ENCODE results near the gene CYP4Z1.
"Not testable (repeated sequence)": the region's sequence is repeated elsewhere in the genome, so short reads cannot be mapped to it uniquely, and the experiment has no call there.

Gene CYP4Z1

DNA sequence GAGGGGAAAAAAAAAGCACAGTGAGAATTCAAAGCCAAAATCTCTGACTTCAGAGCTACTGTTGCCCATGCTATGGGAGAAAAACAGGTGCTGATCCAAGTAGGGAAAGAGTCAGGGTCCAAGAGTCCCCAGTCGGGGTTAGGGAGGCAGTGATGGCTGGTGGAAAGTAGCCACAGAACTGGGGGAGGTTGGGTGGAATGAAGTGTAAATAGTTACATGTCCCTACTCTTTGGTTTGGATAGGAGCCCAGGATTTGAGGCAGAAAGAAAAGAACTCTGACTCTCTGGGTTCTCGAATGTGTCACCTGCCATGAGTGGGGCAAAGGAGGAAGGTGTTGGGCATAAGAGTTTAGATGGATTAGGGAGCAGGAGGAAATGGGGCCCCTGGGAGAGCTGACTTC lies 61.8 kb downstream of the CYP4Z1 start:
- DNase-seq: not testable (repeated sequence)

DNA sequence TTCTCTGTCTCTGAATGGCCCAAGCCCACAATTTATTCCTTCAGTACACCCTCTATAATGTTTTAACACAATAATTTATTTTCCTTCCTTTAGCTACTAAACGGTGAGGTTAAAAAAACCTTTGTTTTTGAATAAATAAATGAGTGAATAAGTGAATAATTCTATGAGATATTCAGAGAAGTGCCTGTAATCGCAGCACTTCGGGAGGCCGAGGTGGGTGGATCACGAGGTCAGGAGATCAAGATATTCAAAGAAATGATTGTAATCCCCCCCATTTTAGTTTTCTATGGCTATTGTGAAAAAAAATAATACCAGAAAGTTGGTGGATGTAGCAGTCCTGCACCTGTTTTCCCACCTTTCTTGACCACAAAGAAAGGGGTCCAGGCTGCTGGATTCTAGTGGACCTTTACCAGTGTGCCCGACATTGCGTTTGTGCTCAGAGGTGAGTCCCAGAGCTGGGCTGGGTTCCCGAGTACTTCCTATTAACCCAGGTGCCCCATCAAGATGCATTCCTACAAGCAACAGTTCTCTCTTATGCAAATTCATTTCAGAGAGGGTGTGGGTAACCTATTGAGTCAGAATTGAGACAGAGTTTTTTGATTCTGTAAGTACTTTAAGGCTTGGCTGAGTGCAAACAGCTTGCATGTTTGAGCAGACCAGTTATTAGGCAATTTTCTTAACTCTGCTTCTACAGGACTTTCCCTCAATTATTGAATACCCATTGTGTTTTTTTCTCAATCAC lies 62.6 kb downstream of the CYP4Z1 start:
- DNase-seq: not testable (repeated sequence)

DNA sequence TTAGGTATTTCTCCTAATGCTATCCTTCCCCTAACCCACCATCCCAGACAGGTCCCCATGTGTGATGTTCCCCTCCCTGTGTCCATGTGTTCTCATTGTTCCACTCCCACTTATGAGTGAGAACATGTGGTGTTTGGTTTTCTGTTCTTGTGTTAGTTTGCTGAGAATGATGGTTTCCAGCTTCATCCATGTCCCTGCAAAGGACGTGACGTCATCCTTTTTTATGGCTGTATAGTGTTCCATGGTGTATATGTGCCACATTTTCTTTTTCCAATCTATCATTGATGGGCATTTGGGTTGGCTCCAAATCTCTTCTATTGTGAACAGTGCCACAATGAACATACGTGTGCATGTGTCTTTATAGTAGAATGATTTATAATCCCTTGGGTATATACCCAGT lies 65.6 kb downstream of the CYP4Z1 start:
- not testable (repeated sequence) for DNase-seq

DNA sequence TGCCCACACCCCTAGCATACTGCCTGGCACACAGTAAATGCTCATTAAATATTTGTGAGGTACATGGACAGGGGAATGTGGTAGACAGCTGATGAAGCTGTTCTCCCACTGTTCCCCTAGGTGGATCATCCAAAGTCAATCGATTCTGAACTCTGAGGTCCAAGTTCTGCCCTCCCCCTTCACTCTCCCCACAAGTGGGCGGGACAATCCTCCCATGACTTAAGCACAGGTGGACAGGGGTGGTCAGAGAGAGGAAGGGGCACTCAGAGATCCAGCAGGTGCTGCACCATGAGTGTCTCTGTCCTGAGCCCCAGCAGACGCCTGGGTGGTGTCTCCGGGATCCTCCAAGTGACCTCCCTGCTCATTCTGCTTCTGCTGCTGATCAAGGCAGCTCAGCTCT lies 70.2 kb downstream of the CYP4Z1 start, which contains the start of gene CYP4A22:
CYP4A22 (plus strand) TSS at position 244 of the 400 bp plus-strand sequence; CDS start at position 289, 45 bp downstream.
- no peak for DNase-seq

DNA sequence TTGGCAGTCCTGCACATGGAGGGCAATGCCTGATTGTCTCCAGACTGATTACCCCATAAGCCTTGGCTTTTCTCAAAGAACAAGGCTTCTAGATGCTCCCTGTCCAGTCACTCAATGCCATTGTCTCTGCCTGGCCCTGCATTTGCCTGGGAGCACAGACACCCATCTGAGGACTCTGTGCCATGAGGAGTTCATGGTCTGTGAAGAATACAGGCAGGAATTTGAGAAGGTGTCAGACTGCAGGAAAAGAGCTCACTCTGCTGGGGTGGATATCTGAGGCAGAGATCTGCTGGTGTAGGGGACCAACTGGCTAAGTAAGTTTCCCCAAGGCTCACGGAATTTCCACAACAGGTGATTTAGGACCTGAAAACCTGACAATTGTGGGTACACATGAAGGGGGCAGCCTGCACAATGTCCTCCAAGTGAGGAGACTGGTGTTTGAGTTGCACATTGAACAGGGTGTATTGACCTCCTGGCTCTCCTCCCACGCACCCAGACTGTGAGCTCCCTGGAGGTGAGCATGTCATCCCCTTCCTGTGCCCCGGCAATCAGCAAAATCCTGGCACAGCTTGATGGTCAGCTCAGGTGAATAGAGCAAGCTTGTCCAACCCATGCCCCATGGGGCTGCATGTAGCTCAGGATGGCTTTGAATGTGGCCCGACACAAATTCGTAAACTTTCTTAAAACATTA lies 71.0 kb downstream of the CYP4Z1 start:
- DNase-seq: no peak

DNA sequence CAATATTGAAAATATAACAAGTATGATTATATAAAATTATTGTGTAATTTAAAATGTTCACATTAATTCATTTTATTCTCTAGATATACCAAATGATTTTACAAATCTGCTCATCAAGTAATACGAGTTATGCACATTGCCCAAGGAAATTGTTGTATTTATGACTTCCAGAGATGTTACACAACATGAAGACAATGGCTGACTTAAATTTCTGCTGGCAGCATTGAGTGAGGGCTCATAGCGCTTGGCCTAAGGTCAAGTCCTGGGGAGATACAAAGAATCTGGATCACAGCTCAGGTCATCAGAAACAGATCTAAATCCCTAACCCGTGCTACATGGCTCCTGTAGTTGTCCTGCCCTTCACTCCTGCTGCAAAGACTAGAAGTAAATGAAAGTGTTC lies 73.3 kb downstream of the CYP4Z1 start:
- DNase-seq: not testable (repeated sequence)

DNA sequence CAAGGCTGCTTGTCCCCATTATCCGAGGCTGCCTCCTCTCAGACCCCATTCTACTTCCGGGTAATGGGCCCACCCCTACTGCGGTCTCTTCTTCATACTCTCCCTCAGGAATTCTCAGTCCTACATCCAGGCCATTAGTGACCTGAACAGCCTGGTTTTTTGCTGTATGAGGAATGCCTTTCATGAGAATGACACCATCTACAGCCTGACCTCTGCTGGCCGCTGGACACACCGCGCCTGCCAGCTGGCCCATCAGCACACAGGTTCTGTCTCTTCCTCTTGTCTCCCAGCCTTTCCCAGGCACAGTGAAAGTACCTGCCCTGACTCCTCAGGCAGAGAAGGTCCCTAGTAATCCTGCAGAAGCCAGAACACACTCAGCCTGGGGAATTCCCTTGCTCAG lies 76.6 kb downstream of the CYP4Z1 start:
- not testable (repeated sequence) for DNase-seq

DNA sequence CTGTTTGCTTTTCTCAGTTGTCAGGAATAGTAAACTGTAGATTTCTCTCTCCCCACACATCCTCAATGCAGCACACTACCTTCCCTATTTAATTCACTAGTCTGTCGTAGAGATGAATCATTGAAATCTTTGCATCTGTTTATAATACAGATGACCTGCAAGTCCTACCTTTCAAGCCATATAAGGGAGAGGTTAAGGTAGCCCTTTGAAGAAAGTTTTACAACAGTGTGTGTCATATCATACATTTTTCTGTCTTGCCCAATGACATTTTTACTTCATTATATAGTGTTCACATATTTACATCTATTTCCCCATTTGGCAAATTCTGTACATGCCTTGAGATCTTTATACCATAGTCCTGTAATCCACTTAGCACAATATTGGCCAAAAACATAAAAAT lies 79.5 kb downstream of the CYP4Z1 start:
- not testable (repeated sequence) for DNase-seq

DNA sequence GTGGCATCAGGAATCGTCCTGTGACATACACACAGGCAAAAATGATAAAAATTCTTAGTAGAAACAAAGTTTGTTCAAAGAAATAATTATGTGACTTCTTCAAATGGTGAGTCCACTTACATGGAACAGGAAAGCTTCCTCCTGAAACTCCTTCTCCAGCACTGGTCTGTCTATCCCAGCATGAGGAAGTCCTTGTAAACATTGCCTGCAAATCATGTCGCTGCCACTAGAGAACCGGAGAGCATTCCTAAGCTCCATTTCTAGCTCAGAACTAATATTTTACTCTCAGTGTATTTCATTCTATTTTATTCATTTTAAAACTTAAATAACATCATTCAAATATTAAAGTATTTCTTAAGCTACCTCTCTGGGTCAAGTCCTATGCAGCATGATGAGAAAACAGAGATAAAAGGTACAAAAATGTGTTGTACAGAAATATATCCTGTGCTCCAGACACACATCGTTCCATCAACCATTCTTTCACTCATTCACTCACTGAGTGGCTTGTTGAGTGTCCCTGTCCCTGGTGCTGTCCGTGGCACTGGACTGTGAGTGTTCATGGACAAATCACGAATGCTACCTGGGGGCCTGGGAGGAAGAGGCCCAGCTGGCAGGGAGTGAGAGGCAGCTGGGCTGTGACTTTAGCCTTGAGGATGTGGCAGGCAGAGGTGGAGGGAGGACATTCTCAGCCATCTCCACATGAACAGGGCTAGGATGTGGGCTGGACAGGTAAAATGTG lies 80.2 kb downstream of the CYP4Z1 start:
- DNase-seq: no peak

DNA sequence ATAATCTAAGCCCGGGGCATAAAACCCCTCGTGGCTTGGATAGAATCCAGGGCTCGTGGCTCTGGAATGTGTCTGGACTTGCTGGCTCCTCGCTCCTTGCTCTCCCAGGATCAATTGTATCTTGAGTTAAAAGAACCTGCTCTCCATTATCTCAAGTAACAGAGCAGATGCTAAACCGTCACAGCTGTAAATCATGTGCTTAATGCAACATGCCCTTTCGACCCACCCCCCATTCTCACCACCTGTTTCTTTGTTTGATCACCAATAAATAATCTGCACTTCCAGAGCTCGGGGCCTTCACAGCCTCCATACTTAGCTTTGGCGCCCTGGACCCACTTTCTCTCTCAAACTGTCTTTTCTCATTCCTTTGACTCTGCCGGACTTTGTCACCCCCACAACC lies 82.1 kb downstream of the CYP4Z1 start:
- DNase-seq: not testable (repeated sequence)

DNA sequence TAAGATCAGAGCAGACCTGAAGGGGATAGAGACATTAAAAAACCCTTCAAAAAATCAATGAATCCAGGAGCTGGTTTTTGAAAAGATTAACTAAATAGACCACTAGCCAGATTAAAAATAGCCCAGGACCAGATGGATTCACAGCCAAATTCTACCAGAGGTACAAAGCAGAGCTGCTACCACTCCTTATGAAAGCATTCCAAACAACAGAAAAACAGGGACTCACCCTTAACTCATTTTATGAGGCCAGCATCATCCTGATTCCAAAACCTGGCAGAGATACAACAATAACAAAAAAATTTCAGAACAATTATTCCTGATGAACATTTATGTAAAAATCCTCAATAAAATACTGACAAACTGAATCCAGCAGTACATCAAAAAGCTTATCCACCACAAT lies 89.4 kb downstream of the CYP4Z1 start:
- DNase-seq: not testable (repeated sequence)

DNA sequence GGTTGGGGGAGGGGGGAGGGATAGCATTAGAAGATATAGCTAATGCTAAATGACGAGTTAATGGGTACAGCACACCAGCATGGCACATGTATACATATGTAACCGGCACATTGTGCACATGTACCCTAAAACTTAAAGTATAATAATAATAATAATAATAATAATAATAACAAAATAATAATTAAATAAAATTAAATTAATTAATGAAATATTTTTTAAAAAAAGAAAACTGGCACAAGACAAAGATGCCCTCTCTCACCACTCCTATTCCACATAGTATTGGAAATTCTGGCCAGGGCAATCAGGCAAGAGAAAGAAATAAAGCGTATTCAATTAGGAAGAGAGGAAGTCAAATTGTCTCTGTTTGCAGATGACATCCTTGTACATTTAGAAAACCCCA lies 90.9 kb downstream of the CYP4Z1 start:
- not testable (repeated sequence) for DNase-seq

DNA sequence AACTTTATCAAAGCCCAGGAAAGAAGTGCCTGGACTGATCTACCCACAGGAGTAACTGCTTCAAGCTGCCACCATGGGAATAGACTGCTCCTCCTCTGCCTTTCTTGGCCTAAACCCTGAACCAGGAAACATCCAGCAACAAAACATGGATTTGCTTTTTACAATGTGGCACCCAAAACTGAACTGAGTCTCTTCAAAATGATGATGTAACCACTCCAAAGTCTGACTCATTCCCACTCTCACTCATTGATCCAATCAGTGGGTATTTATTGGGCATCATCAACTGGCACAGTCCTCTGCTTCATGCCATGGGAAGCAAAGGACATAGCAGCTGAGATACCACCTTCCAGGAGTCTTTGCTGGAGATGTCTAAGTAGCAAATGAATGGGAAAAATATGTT lies 93.7 kb downstream of the CYP4Z1 start:
- DNase-seq: no peak

DNA sequence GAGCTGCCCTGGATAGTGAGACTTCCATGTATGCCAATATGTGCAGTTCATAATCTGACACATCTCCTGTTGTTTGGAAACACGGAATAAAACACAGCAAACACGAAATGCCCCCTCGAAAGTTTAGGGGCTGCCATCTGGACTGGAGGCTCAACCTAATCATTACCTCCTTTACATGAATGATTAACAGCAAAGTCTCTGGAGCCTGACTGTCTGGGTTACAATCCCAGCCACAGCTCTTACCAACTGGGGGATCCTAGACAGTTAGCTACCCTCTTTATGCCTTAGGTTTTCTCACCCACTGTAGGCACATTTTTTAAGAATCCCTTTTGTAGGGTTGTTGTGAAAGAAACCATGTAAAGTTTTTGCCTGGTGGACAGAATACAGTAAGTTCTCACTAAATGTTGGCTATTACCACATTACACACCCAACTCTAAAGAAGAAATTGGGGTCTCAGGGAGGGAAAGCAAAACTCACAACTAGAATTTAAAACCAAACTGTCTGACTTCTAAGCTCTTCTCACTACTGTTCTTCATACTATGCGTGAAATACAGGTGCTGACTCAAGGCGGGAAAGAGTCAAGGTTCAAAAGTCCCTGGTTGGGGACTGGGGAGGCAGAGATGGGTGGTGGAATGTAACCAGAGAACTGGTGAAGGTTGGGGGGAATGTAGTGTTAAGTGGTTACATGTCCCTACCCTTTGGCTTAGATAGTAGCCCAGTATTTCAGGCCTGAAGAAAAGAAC lies 94.4 kb downstream of the CYP4Z1 start:
- no peak for DNase-seq

DNA sequence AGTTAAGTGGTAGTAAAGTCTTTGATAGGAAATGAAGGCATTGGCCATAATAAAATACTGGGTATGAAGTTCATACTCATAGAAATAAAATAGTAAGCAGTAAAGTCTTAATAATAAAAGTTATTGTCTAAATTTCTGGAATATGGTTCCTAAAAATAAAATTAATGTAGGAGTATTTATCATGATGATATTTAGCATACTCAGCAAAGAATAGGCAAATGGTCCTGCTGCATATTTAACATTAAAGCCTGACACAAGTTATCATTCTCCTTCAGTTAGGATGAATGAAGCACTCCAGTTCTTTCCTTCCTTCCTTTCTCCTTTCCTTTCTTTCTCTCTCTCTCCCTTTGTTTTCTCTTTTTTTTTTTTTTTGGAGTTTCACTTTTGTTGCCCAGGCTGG lies 97.5 kb downstream of the CYP4Z1 start:
- no peak for DNase-seq
